Keratinocyte (primary cell): ENCODE measurements around the gene PEX5L.

Experiments
- EZH2 ChIP-seq: IDR thresholded peaks from one replicate; pipeline ENCODE4 v1.6.1; 2012; ENCODE audit warnings: inconsistent platforms, mild to moderate bottlenecking, low read length, moderate library complexity
- TF ChIP-seq, protein P1 (sequence below), 3 experiments: IDR thresholded peaks in 1 of 3; conservative IDR thresholded peaks in 1 of 3; optimal IDR thresholded peaks in 1 of 3; 2 replicates in 2 of 3; 3 replicates in 1 of 3; pipeline versions ENCODE3 to v1.5.1; 2011; ENCODE audit warnings: low read length in 3 of 3, mild to moderate bottlenecking in 3 of 3, moderate library complexity in 2 of 3, control low read depth in 1 of 3, inconsistent platforms in 1 of 3; ENCODE audit not compliant: insufficient read depth in 2 of 3; ENCODE audit errors: extremely low read depth in 1 of 3

DNA sequence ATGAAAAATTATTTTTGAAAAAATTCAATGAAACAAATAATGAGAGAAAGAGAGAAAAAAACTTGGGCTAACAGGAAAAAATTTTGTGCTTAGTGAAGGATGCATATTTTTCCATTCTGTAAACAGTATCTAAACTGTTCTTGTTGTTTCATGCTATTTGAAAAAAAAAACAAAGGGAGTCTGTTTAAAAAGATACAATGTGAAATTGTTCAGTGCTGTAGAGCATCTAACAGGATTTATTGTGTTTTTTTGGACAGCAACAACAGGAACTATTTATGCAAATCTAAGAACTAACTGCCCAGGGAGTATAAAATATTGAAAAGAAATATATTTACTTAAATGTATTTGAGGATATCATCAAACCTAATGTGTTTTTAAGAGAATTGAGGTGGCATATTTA is 55.1 kb downstream of the PEX5L start:
- TF ChIP-seq, protein P1, sequence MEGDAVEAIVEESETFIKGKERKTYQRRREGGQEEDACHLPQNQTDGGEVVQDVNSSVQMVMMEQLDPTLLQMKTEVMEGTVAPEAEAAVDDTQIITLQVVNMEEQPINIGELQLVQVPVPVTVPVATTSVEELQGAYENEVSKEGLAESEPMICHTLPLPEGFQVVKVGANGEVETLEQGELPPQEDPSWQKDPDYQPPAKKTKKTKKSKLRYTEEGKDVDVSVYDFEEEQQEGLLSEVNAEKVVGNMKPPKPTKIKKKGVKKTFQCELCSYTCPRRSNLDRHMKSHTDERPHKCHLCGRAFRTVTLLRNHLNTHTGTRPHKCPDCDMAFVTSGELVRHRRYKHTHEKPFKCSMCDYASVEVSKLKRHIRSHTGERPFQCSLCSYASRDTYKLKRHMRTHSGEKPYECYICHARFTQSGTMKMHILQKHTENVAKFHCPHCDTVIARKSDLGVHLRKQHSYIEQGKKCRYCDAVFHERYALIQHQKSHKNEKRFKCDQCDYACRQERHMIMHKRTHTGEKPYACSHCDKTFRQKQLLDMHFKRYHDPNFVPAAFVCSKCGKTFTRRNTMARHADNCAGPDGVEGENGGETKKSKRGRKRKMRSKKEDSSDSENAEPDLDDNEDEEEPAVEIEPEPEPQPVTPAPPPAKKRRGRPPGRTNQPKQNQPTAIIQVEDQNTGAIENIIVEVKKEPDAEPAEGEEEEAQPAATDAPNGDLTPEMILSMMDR (optimal IDR thresholded peaks at IDR 0.05 in 1 of 3, IDR thresholded peaks at IDR 0.05 in 1 of 3, conservative IDR thresholded peaks at IDR 0.05 in 1 of 3; ENCODE audit: extremely low read depth in 1 of 3, insufficient read depth in 2 of 3, low read length in 3 of 3), result no peak
- no peak for TF ChIP-seq EZH2
